Activated T-cell treated with anti-CD3 and anti-CD28 coated beads for 48 hours (primary cell): ENCODE measurements around the gene JAML.

ENCODE experiments used
- DNase-seq: peaks from one replicate; pipeline ENCODE4 v3.0.0-alpha.2; 2020; ENCODE audit warnings: low read depth

Gene JAML

DNA sequence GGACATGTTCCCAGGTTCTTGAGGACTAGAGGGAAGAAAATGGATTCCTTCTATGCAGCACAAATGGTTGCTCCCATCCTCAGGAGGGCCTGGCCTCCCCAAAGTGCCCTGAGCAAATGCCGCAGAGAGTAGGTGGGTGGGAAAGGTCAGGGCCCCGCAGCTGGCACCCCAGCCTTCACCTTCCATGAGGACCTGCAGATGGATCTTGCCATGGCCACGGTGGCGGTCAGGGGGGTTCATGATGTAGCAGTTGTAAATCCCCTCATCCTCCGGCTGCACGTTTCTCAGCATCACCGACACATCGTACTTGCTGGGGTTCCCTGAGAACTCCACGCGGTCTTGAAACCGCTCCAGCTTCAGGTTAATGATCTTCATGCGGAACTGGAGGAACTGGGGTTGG lies 56.9 kb downstream of the JAML start:
- DNase-seq: no peak

DNA sequence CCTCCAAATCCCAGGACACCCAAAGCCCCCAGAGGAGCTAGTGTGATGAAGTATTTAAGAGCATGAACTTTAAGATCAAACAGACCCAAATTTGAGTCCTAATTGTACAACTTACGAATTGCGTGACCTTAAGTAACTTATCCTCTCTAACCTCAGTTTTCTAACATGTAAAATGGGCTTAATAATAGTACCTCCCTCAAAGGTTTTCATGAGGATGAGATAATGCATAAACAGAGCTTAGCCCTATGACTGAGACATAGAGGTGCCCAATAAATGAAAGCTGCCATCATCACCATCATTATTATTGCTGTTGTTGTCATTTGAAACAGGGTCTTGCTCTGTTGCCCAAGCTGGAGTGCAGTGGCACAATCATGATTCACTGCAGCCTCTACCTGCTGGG lies 57.6 kb downstream of the JAML start:
- no peak for DNase-seq

DNA sequence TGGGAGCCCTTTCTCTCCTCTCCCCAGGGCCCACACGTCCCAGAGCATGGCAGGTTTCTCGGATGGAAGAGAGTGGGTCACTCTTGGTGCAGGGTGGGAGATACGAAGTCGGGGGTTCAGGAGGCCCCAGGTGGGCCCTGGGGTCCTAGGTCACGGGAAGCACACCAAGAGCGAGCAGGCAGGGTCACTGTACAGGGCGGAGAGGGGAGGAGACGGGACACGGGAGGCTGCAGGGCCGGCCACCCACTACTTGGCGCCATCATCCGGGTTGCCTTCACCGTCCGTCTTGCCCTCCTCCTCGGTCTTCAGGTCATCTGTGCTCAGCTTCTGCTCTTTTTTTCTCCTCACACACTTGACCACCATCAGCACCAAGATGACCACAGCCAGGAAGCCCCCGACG lies 58.2 kb downstream of the JAML start:
- DNase-seq: no peak

DNA sequence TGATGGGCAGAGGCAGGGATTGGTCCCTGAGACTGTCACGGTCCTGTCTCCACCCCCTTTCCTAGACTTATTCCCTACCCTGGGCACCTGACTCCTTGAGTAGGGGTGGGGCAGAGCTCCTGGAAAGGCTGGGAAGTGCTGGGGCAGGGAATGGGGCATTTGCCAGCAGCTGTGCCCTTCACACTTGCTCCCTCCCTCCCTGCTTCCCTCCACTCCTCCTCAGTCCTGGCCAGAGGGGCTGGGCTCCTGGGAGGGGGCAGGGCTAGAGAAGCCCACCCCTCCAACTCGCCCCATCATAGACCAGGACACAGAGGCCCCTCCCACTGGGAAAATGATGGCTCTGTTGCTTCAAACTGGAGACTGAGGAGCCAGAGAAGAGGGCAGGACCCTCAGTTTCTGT lies 59.9 kb downstream of the JAML start:
- no peak for DNase-seq

DNA sequence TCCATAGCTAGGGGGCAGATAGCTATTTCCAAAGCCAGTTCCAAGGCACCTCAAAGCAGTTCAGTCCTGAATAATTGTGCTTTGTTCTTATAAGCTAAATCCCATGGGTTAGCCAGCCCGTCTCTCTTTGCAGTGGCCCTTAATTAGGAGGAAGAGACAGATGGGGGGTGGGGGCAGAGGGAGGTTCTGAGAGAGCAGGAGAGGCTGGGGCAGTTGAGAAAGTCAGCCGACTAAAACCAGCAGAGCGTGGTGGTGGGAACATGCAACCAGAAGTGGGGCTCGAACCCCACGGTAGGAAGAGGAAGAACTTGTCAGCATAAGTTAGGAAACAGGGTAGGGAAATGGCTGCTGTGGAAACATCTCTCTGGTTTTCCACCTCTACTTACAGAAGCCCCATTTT lies 61.3 kb downstream of the JAML start:
- DNase-seq: no peak

DNA sequence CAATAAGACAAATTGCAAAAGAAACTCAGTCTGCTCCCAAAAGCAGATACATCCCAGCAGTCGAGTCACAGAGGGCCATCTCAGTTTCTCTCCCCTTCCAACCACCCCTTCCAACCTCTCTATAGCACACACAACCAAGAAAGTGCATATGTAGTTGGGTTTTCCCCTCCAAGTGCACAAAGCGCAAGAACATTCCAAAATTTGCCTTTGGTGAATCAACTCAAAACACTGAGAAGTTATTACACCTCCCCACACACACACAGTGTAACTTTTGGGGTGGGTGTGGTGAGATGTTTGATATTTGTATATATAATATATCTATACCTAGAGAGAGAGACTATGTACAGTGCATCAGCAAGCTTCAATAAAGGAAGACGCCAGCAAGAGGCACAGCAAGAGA lies 62.0 kb downstream of the JAML start:
- no peak for DNase-seq

DNA sequence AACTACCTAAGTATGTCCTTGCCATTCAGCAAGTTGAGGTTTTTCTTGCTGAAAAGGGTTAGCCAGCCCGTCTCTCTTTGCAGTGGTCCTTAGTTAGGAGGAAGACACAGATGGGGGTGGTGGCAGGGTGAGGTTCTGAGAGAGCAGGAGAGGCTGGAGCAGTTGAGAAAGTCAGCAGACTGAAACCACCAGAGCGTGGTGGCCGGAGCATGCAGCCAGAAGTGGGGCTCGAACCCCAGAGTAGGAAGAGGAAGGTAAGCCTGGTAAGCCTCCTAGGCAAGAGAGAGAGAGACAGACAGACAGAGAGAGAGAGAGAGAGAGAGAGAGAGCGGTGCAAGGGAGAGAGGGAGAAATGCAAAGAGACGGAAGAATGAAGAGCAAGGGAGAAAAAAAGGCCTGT lies 63.0 kb downstream of the JAML start:
- DNase-seq: no peak

DNA sequence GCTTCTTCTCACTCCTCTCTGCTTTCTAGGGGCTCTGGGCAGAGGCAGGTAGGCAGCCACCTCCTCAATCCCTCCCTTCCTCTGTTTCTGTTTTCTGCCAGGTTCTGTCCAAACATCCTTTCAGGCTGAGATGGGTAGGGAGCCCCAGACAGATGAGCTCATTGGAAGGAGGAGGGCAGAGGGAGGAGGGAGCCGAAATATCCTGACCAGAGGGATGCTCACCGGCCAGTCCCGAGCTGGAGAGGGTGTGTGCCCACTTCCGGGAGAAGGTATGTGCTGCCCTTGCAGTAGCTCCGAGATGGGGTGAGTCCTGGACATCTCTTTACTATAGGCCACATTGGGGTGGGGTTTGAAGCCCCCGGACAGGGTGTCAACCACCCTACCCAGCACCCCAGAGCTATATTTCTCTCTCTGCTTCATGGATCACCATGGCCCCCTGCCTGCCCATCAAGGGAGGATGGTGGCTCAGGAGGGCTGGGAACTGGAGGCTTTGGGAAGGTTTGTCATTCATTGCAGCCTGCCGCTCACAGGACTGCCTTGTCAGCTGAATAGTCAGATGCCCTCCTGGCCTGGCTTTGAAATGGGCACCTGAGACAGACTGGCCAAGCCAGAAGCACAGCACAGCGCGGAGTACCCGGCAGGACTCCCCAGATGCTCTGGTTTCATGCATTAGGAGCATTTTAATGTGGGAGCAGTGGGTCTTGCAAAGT lies 67.5 kb downstream of the JAML start:
- no peak for DNase-seq

DNA sequence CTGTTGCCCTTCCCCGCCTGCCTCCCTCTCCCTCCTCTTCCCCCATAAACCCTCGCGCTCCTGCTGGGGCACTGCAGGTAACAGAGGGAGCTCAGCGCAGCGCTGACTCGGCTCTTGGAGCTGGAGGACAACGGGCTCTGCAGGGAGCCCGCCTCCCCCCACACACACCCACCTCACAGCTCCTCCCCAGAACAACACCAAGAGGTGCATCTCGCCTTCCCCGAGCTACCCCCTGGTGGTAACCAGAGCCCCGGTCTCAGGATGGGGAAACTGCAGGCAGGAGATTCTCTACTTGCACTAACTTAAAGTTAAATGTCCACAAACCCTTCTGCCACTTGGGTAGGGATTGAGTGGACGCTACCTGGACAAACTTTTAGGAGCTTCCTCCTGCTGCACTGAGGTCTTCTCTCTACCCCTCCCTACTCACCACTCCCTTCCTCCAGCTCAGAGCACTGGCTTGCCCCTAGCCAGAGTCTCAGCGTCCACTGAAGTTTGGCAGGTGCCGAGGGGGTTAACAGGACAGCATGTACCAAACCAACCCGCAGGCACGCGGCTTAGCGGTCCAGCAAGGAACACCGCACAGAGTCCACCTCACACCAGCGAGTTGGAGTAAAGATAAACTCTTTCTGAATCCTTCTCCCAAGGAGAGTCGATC lies 68.2 kb downstream of the JAML start:
- DNase-seq: peak; percentile 15

DNA sequence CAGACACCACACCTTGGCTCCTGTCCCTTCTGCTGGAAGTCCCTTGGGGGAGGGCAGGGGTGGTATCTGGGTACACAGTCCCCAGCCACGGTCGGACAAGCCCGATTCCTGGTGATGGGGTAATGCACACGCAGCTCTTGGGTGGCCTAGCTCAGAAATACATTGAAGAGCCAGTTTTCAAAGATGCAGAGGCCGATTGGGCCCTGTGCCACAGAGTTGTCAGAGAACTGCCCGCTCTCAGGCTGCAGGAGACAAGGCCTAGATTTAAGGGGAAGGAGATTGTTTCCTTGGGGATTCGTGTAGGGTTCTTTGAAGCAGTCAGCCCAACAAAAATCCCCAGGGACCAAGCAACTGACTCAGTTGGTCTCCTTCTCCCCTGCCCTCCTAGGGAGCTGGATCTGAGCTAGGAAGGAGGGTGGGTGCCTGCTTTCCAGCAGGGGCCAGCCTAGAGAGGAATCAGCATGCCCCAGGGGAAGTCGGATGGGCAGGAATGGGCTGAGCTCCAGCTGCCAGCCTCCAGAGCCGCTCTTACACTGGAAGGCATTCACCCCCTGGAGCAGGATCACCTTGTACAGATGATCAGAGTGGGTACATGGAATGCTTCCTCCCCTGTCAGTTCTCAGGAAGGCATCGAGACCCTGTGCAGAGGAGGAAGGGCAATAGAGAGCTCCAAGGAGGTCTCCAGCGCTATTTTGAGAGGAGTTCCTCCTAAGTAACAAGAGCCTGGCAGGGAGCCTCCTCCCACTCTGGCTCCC lies 68.9 kb downstream of the JAML start:
- DNase-seq: no peak

DNA sequence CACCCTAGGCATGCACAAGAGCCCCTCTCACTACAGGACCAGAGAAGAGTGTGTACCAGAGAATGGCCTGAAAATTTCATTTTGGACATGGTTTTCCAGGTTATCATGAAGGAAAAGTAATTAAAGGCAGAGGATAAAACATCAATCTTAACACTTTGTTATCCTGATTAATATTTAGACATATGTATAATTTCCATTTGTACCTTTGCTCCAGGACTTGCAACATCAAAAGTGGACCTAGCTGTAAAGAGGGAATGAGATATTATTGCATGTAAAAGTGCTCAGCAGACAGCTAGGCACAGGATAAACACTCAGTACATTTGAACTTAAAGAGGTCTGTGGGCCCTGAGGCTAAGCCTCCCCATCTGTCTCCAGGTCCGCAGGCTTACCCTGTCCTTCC lies 70.2 kb downstream of the JAML start:
- no peak for DNase-seq

DNA sequence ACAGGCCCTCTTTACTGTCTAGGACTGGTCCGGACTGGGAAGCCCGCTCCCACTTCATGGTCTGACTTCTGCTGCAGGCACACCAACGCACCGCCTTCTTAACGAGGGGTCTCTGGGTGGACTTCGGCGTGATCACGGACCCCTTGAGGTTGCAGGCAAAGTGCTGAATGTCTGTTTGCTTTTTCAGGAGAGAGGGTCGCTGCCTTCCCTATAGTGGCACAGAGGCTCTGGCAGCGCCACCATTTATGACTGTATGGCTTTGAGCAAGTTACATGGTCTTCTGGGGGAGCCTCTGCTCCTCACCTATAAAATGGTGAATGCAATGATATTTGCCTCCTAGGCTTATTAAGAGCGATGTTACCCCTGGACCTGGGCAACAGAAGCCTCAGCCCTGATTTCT lies 70.8 kb downstream of the JAML start:
- DNase-seq: no peak

DNA sequence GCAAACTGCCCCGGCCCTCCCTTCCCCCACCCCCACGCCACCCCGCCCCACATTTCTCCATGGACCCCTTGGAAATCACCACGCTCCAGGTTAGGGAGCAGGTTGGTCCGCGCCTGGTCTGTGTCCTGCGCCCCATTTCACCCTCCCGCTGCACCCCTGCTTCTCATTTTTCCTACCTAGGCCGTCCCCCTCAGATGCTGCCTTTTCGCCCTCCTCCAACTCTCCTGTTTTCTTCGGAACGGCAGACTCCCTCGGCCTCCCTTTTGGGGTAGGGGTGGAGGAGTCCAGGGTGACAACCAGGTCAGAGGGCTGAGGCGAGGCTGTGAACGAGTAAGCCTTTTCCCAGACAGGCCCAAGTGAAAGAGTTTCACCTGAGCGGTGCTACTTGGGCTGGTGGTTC lies 71.3 kb downstream of the JAML start:
- no peak for DNase-seq

DNA sequence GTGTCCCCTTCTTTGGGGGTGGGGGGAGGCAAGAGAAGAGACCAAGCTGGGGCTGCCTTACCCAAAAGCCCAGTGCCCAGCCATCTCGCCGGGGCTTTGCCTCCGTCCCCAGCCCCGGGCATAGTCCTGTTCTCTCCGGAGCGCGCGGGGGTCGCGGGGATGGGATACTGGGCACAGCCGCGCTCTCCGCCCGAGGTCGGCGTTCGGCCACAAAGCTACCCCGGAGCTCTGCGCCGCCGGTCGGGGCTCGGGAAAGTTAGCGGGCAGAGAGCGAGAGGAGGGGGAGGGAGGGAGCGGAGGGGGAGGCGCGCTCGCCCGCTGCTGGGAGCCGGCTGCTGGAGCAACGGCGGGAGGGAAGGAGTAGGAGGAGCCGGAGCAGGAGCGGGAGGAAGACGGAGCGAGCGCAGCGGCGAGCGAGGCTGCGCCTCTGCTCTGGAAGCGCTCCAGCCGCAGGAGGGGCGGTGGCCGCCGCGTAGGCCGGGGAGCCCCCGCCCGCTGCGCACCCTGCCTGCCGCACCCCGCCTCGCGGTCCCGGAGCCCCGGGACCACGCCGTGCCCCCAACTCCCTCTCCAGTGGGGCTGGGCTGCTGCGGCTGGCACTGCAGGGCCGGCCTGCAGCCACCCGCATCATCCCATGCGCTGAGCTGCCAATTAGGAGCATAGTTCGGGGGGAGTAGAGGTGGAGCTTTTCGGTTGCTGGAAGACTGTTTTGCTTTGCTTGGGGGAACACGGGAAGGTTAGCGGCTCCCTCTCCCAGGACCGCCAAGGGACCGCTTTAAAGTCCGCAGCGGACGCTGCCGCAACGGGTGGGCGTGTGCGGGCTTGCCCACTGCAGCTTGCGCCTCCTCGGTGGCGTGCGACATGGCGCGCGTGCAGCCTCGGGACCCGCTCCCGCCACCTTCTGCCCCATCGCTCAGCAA lies 72.0 kb downstream of the JAML start, which contains the start of gene SCN4B:
SCN4B (minus strand) TSS at position 272 of the 920 bp plus-strand sequence; CDS start at position 122, 150 bp downstream.
- no peak for DNase-seq

DNA sequence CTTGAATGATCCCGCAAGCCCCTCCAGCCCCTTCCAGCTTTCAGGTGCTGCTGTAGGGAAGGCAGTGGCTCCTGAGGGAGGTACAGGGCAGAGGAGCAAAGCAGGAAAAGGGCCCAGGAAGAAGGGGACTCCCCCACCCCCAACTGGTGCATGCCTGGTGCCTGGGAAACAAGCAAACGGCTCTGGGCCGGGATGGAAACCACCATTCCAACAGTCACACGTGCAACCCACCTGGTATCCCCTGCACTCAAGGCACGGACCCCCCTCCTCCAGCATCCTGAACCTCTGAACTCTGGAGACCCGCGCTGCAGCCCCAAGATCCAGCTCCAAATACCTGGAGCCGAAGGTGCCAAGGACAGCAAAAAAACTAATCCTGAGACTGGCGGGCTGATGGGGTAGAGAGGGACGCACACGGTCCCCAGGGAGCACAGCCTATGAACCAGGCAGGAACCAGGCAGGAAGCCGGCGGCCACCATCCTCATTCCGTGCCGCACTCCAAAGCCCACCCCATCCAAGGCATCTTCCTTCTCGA lies 72.7 kb downstream of the JAML start:
- DNase-seq: no peak

DNA sequence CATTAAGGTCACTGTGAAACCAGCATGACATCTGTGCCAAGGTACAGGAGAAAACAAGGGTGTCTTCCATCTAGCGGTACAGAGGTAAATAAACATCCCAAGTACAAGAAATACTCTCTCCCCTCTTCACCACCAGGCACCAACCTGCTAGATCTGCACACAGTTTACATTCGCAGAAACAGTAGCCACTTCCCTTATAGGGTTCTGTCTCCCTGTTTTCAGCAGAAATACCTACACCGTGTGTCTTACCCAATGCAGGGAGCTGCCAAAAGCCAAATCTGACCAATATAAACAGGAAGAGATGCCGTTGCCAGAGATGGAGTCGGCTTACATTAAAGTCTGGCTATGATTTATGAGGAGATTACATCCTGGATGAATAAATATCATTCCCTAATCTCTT lies 73.4 kb downstream of the JAML start:
- DNase-seq: no peak

DNA sequence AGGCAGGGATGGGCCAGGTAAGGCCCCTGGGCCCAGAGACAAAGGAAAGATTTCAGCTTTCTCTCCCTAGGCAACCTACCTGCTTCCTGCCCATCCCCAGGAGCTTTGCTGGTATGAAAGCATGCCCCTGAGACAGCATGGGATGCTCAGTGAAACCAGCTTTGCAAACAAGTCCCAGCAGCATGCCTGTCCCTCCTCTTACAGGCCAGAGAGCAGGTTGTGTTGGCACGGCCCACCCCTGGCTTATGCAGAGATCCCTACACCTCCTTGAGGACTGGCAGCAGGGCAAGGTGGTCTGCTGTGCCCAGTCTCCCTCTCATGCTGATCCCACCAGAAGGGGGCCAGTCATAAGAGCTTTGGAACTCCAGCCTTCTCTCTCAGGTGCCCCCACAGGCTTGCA lies 75.3 kb downstream of the JAML start:
- no peak for DNase-seq

DNA sequence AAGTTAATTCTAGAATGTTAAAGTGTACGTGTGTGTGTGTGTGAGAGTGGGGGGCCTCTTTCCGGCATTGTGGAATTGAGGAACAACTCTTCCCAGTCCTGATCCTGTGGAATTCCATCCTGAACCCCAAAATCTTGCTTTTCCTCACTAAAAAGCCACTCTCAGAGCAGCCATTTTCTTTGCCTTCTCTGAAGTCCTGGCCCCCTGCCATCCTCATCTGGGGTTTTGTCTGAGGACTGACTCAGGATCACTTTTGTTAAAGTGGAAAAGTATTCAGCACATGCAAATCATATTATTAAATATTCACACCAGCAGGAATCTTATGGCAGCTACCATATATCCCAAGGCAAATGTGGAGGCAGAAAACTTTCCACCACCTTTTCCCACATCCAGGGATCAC lies 76.0 kb downstream of the JAML start:
- no peak for DNase-seq

DNA sequence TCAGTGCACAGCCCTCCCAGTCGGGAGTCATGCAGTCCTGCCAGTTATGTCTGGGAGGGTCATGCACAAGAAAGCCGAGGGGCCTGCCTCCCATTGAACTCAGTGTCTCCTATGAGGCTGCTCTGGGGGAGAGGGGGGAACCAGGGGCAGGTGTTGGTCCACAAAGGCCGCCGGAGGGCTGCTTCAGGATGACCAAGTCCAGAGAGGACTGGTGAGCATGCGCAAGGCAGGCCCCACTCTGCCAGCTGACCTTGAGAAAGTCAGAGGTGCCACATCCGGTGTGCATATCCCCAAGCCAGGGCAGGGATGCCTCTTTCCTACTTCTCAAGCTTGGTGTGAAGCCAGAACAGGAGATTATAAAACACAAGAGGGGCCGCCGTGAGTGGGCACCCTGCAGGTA lies 76.6 kb downstream of the JAML start:
- no peak for DNase-seq

DNA sequence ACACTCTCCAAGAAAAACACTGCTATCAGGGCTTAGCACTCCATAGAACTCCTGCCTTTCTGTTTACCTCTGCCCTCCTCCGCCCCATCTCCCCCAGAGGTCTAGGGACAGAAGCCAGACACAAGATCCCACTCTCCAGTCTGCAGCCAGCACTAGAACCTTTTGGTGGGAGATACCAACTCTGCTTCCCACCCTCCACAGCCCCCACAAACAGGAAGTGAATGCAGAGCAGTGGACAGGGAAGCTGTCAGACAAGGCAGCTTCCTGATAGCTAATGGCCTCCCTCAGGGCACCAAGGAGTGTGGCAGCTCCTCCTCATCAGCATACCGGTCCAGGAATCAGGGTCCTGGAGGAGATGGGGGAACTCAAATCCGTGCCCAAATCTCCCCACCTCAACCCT lies 77.3 kb downstream of the JAML start:
- DNase-seq: no peak

DNA sequence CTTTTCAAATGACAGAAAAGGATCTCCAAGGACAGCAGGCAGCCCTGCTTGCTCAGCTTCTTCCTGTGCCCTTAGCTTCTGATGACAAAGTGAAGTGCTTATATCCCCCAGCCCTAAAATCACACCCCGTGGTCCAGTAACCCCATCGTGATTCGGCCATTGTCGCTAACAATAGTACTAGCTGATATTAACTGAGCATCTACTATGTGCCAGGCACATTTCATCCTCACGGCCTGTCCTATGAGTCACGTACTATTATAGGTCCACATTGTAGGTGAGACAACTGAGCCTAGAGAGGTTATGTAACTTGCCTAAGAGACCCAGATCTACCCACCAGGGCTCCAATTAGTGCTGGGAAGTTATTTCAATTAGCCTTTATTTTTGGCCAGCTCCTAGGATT lies 78.3 kb downstream of the JAML start:
- DNase-seq: no peak
